Neutrophil (primary cell): ENCODE results near the gene SLC9A7.

Experiments used
- H3K27ac ChIP-seq: fragments of 200-600 bp; sonication (generic); 2 replicates; pipeline ENCODE4 v1.5.1; 2016; ENCODE audit warnings: mild to moderate bottlenecking, moderate library complexity
- H3K27me3 ChIP-seq: fragments of 200-600 bp; sonication (generic); 2 replicates; pipeline ENCODE4 v1.6.0; 2016; ENCODE audit warnings: mild to moderate bottlenecking
- H3K36me3 ChIP-seq: fragments of 200-600 bp; sonication (generic); 2 replicates; pipeline ENCODE4 v1.5.1; 2017
- H3K4me1 ChIP-seq, 2 experiments: fragments of 200-600 bp in 1 of 2; sonication (generic) in 1 of 2; 1 replicate in 1 of 2; 2 replicates in 1 of 2; pipeline versions ENCODE4 v1.5.1 to v1.6.1; 2013 to 2016; ENCODE audit warnings: low read depth in 1 of 2, low read length in 1 of 2, mild to moderate bottlenecking in 1 of 2, moderate library complexity in 1 of 2; ENCODE audit not compliant: control insufficient read depth in 1 of 2, insufficient read depth in 1 of 2
- H3K4me3 ChIP-seq, 2 experiments: fragments of 200-600 bp in 1 of 2; sonication (generic) in 1 of 2; 1 replicate in 1 of 2; 2 replicates in 1 of 2; pipeline ENCODE4 v1.5.1; 2013 to 2016; ENCODE audit warnings: low read depth in 1 of 2, low read length in 1 of 2, mild to moderate bottlenecking in 1 of 2, moderate library complexity in 1 of 2
- H3K9me3 ChIP-seq: fragments of 200-600 bp; sonication (generic); 2 replicates; pipeline ENCODE4 v1.5.1; 2016
- CTCF ChIP-seq: fragments of 200-600 bp; sonication (generic); IDR thresholded peaks from 2 replicates; pipeline ENCODE4 v1.5.1; 2016; ENCODE audit warnings: antibody characterized with exemption

The SLC9A7 gene

GRCh38 chrX:46698691-46699090 is 60.2 kb downstream of the SLC9A7 start:
- TF ChIP-seq CTCF = no peak
- H3K27me3 ChIP-seq = no peaks in the 10 kb centered on the region
- no peak overlapping the region for H3K27ac ChIP-seq
- H3K4me3 ChIP-seq = no peak overlapping the region
- no peaks in the 10 kb centered on the region for H3K4me1 ChIP-seq
- no peaks in the 10 kb centered on the region for H3K36me3 ChIP-seq
- H3K9me3 ChIP-seq = no peaks in the 10 kb centered on the region

GRCh38 chrX:46695491-46695890 is 63.4 kb downstream of the SLC9A7 start:
- TF ChIP-seq CTCF = no peak
- H3K36me3 ChIP-seq = no peaks in the 10 kb centered on the region
- H3K4me1 ChIP-seq = no peaks in the 10 kb centered on the region
- no peaks in the 10 kb centered on the region for H3K27me3 ChIP-seq
- no peak overlapping the region for H3K27ac ChIP-seq
- no peak overlapping the region for H3K4me3 ChIP-seq
- H3K9me3 ChIP-seq = no peaks in the 10 kb centered on the region

- H3K36me3 ChIP-seq = no peaks in the 10 kb centered on the region
These were observed 64.4 kb downstream of the SLC9A7 start for GRCh38 chrX:46694549-46694948.

GRCh38 chrX:46693149-46693548 is 65.8 kb downstream of the SLC9A7 start:
- Histone ChIP-seq H3K27me3 (no peaks in the 10 kb centered on the region), H3K4me3 (no peak overlapping the region), H3K36me3 (no peaks in the 10 kb centered on the region), H3K4me1 (no peaks in the 10 kb centered on the region), H3K27ac (no peak overlapping the region), H3K9me3 (no peaks in the 10 kb centered on the region)
- no peak for TF ChIP-seq CTCF

More at GRCh38 chrX:46694549-46694948, 64.4 kb downstream of the SLC9A7 start:
- no peak for TF ChIP-seq CTCF
- Histone ChIP-seq H3K27ac (no peak overlapping the region), H3K4me3 (no peak overlapping the region), H3K4me1 (no peaks in the 10 kb centered on the region), H3K27me3 (no peaks in the 10 kb centered on the region), H3K9me3 (no peaks in the 10 kb centered on the region)

- H3K4me1 ChIP-seq = no peaks in the 10 kb centered on the region
These were observed 68.1 kb downstream of the SLC9A7 start for GRCh38 chrX:46690818-46691217.

More at GRCh38 chrX:46690818-46691217, 68.1 kb downstream of the SLC9A7 start:
- H3K27me3 ChIP-seq = no peaks in the 10 kb centered on the region
- H3K9me3 ChIP-seq = no peaks in the 10 kb centered on the region
- no peak for TF ChIP-seq CTCF
- no peaks in the 10 kb centered on the region for H3K36me3 ChIP-seq
- no peak overlapping the region for H3K4me3 ChIP-seq
- H3K27ac ChIP-seq = no peak overlapping the region
